Esophagus muscularis mucosa (tissue), 4 donors: ENCODE measurements around the gene FHIP1A. TPM values are rescaled to one million over a fixed set of nuclear protein-coding genes. Genes with fewer than 3 reads are reported as not detected.

Experiments
- DNase-seq: peaks from one replicate; pipeline ENCODE4 v3.0.0-alpha.2; 2017; ENCODE audit errors: extremely low spot score
- H3K27ac ChIP-seq, 4 donors: fragments of 200-600 bp; sonication (generic); replicated peaks in 1 of 4; 1 replicate in 3 of 4; 2 replicates in 1 of 4; pipeline ENCODE4 v1.5.1; 2016 to 2019; ENCODE audit warnings: mild to moderate bottlenecking in 1 of 4
- H3K27me3 ChIP-seq, 4 donors: fragments of 200-600 bp; sonication (generic); one replicate each; pipeline versions ENCODE4 v1.5.1 to v1.6.0; 2016 to 2019
- H3K36me3 ChIP-seq, 4 donors: fragments of 200-600 bp; sonication (generic); one replicate each; pipeline ENCODE4 v1.5.1; 2016 to 2019
- H3K4me1 ChIP-seq, 4 donors: fragments of 200-600 bp; sonication (generic); one replicate each; pipeline ENCODE4 v1.5.1; 2016 to 2019
- H3K4me3 ChIP-seq, 4 donors: fragments of 200-600 bp; sonication (generic); 1 replicate in 2 of 4; 2 replicates in 2 of 4; pipeline ENCODE4 v1.5.1; 2016 to 2019; ENCODE audit warnings: mild to moderate bottlenecking in 4 of 4, moderate library complexity in 1 of 4
- H3K9me3 ChIP-seq, 4 donors: fragments of 200-600 bp; sonication (generic); 1 replicate in 3 of 4; 2 replicates in 1 of 4; pipeline ENCODE4 v1.5.1; 2016 to 2019
- EP300 ChIP-seq: sonication (generic); formaldehyde crosslinking; IDR thresholded peaks from one replicate; pipeline ENCODE4 v1.6.1; 2017; ENCODE audit warnings: antibody characterized with exemption
- POLR2A ChIP-seq: fragments of 450-650 bp; IDR thresholded peaks from one replicate; pipeline ENCODE4 v1.6.1; 2017; ENCODE audit warnings: antibody characterized with exemption, moderate library complexity, mild to moderate bottlenecking, low read depth
- POLR2AphosphoS5 ChIP-seq, 2 donors: sonication (generic); formaldehyde crosslinking; IDR thresholded peaks; one replicate each; pipeline ENCODE4 v1.6.1; 2017; ENCODE audit warnings: antibody characterized with exemption in 2 of 2
- WGBS: methylation state at CpG from one replicate; pipeline ENCODE4 v1.1.5; 2018; 5-methylcytosine and 5-hydroxymethylcytosine counted together
- intact Hi-C: fragments of 100-400 bp; cut with DNase I; formaldehyde crosslinking; loops from one replicate; pipeline ENCODE4 v1.15.1; 2023
- total RNA-seq, 4 donors: library from RNA; depleted of rRNA; stranded (reverse); fragments of >200 nt; gene quantifications; one replicate each; pipeline versions ENCODE4 v1.1.0 to v1.2.1, GENCODE V29; 2016
- TF ChIP-seq, protein P1 (sequence below), 3 experiments: fragments of 200-600 bp in 2 of 3; fragments of 450-650 bp in 1 of 3; sonication (generic) in 2 of 3; IDR thresholded peaks; one replicate each; pipeline ENCODE4 v1.5.1; 2017 to 2019; ENCODE audit warnings: antibody characterized with exemption in 3 of 3, mild to moderate bottlenecking in 2 of 3, moderate library complexity in 1 of 3

FHIP1A gene
- total RNA-seq, 4 donors from 2014 or later, result 0.83 to 6.2 (median 2.2) TPM

DNA sequence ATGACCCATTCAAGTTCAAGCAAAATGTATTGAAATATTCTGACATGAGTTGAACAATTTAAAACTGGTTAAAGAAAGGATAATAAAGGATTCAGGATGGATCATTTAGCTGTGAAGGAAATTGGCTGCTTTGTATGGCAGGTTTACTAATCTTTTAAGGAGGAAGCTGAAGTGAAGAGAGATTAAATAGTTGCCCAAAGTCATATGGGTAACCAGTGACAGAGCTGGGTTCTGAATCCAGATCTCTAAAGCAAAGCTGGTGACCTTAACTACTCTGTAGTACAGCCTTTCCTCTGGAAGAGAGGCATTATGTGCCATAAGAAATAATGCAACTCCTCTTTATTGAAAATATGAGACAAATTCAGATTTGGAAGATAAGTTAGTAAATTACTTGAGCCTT lies 22.8 kb downstream of the FHIP1A start:
- H3K27ac ChIP-seq, result no peak overlapping the region
- intact Hi-C loops, result no loop called here
- TF ChIP-seq, protein P1, sequence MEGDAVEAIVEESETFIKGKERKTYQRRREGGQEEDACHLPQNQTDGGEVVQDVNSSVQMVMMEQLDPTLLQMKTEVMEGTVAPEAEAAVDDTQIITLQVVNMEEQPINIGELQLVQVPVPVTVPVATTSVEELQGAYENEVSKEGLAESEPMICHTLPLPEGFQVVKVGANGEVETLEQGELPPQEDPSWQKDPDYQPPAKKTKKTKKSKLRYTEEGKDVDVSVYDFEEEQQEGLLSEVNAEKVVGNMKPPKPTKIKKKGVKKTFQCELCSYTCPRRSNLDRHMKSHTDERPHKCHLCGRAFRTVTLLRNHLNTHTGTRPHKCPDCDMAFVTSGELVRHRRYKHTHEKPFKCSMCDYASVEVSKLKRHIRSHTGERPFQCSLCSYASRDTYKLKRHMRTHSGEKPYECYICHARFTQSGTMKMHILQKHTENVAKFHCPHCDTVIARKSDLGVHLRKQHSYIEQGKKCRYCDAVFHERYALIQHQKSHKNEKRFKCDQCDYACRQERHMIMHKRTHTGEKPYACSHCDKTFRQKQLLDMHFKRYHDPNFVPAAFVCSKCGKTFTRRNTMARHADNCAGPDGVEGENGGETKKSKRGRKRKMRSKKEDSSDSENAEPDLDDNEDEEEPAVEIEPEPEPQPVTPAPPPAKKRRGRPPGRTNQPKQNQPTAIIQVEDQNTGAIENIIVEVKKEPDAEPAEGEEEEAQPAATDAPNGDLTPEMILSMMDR (IDR thresholded peaks at IDR 0.05), result no peak
- TF ChIP-seq EP300 (no peak), POLR2A (no peak), POLR2AphosphoS5 (IDR thresholded peaks at IDR 0.05) (no peak)
- no peaks in the 10 kb centered on the region for H3K9me3 ChIP-seq
- no peak overlapping the region for H3K4me3 ChIP-seq
- H3K36me3 ChIP-seq, result no peaks in the 10 kb centered on the region
- H3K27me3 ChIP-seq, result no peaks in the 10 kb centered on the region
- H3K4me1 ChIP-seq, result no peaks in the 10 kb centered on the region
- DNase-seq, result no peak

DNA sequence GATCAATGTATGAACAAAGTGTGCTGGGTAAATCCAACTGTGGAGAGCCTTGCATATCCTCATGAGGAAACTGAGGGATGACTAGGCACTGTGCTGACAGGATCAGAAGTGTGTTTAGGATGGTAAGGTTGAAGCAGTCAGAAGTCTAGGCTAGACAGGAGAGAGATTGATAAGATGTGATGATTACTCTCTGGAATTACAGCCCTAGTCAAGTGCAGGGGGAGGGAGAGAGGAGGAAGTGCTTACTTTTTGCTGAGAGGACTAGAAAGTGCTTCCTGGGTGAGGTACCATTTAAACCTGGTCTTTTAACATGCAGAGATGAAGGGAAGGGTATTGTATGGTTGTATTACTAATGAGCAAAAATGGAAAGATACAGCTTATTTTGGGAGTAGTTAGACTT lies 23.7 kb downstream of the FHIP1A start:
- Histone ChIP-seq H3K36me3 (no peaks in the 10 kb centered on the region), H3K9me3 (no peaks in the 10 kb centered on the region), H3K27ac (no peak overlapping the region), H3K27me3 (no peaks in the 10 kb centered on the region), H3K4me1 (no peaks in the 10 kb centered on the region), H3K4me3 (no peak overlapping the region)
- no peak for DNase-seq
- TF ChIP-seq EP300 (no peak), POLR2AphosphoS5 (IDR thresholded peaks at IDR 0.05) (no peak), POLR2A (no peak)
- TF ChIP-seq, protein P1 (IDR thresholded peaks at IDR 0.05), result no peak
- intact Hi-C loops, result no loop called here

DNA sequence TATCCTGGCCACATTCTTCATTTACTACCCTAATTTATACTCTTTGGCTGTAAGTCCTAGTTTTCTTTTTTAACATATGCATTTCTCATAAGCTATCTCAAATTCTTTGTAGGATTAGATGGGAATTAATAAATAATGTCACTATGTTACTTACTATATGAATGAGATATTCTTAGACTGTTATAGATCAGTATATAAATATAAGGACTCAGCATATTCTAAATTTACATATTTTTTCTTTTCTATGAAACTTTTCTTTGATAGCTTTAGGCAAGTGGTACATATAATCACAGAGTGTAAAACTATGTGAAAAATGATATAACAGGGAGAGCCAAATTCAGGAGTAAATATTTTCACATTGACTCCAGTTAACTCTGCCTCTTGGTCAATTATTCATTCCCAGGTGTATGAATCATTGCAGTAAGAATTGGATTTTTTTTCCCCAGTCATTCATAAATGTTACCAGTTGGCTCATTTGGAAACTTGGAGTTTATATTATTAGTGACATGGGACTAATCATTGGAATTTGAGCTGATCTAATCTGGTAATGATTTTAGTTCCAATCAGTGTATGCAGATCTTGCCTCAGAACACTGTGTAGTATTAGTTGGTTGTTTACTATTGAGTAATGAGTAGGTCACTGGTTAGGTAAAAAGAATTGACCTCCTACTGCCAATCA lies 25.3 kb downstream of the FHIP1A start:
- intact Hi-C loops, result no loop called here
- Histone ChIP-seq H3K9me3 (no peaks in the 10 kb centered on the region), H3K27ac (no peak overlapping the region), H3K36me3 (no peaks in the 10 kb centered on the region), H3K4me3 (no peak overlapping the region), H3K27me3 (no peaks in the 10 kb centered on the region), H3K4me1 (no peaks in the 10 kb centered on the region)
- TF ChIP-seq EP300 (no peak), POLR2AphosphoS5 (IDR thresholded peaks at IDR 0.05) (no peak), POLR2A (no peak)
- TF ChIP-seq, protein P1 (IDR thresholded peaks at IDR 0.05), result no peak
- no peak for DNase-seq

DNA sequence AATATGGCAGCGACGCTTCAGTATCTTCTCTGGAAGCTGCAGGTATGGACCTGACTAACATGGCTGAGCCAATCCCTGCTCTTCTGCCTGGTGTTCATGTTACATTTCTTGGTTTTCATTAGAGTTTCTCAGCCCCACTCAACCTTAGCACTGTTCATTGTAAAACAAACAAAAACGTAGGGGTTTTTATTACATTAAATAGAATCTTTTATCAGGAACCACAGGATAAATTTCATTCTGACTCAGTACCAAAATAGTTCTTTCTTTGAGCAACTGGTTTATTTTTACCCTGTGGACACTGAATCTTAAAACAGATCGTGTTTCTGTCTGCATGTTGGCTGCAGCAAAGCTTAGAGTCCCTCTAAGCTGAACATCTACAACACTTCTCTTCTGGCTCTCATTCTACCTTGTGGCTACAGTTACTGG lies 27.1 kb downstream of the FHIP1A start:
- TF ChIP-seq EP300, result no peak
- Histone ChIP-seq H3K4me1 (no peaks in the 10 kb centered on the region), H3K27me3 (no peaks in the 10 kb centered on the region), H3K4me3 (no peak overlapping the region), H3K36me3 (no peaks in the 10 kb centered on the region), H3K27ac (no peak overlapping the region), H3K9me3 (no peaks in the 10 kb centered on the region)
- 65% methylated on average over 4 of the region's 4 CpGs for WGBS
- intact Hi-C loops, result no loop called here
- no peak for DNase-seq

DNA sequence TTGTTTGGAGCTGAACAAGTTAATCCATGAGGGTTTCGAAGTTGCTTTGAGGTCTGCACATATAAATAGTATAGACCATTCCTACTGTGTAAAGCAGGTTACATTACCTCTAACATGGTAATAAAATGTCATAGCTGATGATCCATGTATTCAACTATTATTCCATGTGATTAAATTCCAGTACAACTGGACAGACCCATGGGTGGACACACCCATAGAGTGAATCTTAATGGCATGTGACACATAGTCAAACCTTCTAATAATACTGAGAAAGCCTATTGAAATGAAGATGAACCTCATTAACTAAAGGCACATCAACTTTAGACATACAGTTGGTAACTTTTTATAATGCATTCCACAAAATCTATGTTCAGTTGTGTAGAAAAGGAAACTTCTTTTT lies 28.5 kb downstream of the FHIP1A start:
- H3K9me3 ChIP-seq, result no peaks in the 10 kb centered on the region
- H3K4me3 ChIP-seq, result no peak overlapping the region
- no peaks in the 10 kb centered on the region for H3K4me1 ChIP-seq
- no peak overlapping the region for H3K27ac ChIP-seq
- H3K27me3 ChIP-seq, result no peaks in the 10 kb centered on the region
- DNase-seq, result no peak
- WGBS, result 71% methylated on average over 1 of the region's 1 CpG
- TF ChIP-seq, protein P1 (IDR thresholded peaks at IDR 0.05), result no peak
- TF ChIP-seq POLR2AphosphoS5 (IDR thresholded peaks at IDR 0.05) (no peak), POLR2A (no peak), EP300 (no peak)
- intact Hi-C loops, result no loop called here
- no peaks in the 10 kb centered on the region for H3K36me3 ChIP-seq
